ENCODE results near the gene DICER1. TPM values are rescaled to one million over a fixed set of nuclear protein-coding genes. Genes with fewer than 3 reads are reported as not detected.

The DICER1 gene
- total and polyA plus RNA-seq, 2 experiments from 2014 or later, result 21.4 to 59.2 TPM

DNA sequence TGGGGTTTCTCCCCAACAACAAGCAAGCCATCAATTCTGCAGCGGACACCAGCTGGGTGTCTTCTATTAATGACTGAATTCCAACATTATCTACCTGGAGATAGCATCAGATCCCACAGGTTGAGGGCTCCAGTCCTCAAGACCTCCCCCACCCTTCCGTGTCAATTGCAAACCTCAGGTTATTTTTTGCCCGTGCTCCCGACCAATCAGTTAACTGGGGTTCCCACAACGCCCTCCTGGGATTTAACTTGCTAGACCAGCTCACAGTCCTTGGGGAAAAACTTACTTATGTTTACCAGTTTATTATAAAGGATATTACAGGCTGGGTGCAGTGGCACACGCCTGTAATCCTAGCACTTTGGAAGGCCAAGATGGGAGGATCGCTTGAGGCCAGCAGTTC is 9.7 kb downstream of the DICER1 start (continued):
- TF ChIP-seq, protein P1, sequence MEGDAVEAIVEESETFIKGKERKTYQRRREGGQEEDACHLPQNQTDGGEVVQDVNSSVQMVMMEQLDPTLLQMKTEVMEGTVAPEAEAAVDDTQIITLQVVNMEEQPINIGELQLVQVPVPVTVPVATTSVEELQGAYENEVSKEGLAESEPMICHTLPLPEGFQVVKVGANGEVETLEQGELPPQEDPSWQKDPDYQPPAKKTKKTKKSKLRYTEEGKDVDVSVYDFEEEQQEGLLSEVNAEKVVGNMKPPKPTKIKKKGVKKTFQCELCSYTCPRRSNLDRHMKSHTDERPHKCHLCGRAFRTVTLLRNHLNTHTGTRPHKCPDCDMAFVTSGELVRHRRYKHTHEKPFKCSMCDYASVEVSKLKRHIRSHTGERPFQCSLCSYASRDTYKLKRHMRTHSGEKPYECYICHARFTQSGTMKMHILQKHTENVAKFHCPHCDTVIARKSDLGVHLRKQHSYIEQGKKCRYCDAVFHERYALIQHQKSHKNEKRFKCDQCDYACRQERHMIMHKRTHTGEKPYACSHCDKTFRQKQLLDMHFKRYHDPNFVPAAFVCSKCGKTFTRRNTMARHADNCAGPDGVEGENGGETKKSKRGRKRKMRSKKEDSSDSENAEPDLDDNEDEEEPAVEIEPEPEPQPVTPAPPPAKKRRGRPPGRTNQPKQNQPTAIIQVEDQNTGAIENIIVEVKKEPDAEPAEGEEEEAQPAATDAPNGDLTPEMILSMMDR (conservative IDR thresholded peaks at IDR 0.05; ENCODE audit: low read depth in 2 of 2), result no peak

DNA sequence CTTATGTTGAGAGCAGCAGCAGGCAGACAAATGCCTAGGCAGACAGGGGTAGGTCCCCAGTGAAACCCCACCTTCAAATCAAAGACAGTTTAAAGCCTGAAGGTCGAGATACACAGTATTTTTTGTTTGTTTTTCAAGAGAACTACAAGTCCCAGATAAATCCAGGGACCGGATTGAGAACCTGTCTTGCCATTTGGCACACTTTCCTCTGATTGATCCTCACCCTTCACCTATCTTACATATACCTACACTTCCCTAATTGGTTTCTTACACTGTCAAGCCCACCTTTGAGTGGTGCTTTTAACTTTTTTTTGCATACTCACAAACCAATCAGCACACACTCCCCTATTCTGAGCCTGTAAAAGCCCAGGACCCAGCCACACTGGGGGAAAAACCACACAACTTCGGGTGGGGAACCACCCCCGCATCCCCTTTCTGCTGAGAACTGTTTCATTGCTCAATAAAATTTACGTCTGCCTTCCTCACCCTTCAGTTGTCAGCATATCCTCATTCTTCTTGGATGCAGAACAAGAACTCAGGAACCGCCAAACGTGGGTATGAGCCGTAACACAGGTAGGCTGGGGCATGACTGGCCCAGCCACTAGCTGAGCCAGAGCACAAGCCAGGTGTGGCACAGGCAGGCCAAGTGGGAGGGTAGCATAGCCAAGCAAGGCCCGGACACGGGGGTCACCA is 11.1 kb downstream of the DICER1 start:
- Mint-ChIP-seq H3K4me3 (no peak overlapping the region), H3K27ac (peak overlapping the region; percentile 58)
- peak; percentile 45 for ATAC-seq
- TF ChIP-seq NANOG (IDR thresholded peaks at IDR 0.05; ENCODE audit: borderline replicate concordance), result no peak
- no peak for TF ChIP-seq EZH2 (IDR thresholded peaks at IDR 0.05; ENCODE audit: low read depth, unreplicated experiment)
- TF ChIP-seq, protein P2, sequence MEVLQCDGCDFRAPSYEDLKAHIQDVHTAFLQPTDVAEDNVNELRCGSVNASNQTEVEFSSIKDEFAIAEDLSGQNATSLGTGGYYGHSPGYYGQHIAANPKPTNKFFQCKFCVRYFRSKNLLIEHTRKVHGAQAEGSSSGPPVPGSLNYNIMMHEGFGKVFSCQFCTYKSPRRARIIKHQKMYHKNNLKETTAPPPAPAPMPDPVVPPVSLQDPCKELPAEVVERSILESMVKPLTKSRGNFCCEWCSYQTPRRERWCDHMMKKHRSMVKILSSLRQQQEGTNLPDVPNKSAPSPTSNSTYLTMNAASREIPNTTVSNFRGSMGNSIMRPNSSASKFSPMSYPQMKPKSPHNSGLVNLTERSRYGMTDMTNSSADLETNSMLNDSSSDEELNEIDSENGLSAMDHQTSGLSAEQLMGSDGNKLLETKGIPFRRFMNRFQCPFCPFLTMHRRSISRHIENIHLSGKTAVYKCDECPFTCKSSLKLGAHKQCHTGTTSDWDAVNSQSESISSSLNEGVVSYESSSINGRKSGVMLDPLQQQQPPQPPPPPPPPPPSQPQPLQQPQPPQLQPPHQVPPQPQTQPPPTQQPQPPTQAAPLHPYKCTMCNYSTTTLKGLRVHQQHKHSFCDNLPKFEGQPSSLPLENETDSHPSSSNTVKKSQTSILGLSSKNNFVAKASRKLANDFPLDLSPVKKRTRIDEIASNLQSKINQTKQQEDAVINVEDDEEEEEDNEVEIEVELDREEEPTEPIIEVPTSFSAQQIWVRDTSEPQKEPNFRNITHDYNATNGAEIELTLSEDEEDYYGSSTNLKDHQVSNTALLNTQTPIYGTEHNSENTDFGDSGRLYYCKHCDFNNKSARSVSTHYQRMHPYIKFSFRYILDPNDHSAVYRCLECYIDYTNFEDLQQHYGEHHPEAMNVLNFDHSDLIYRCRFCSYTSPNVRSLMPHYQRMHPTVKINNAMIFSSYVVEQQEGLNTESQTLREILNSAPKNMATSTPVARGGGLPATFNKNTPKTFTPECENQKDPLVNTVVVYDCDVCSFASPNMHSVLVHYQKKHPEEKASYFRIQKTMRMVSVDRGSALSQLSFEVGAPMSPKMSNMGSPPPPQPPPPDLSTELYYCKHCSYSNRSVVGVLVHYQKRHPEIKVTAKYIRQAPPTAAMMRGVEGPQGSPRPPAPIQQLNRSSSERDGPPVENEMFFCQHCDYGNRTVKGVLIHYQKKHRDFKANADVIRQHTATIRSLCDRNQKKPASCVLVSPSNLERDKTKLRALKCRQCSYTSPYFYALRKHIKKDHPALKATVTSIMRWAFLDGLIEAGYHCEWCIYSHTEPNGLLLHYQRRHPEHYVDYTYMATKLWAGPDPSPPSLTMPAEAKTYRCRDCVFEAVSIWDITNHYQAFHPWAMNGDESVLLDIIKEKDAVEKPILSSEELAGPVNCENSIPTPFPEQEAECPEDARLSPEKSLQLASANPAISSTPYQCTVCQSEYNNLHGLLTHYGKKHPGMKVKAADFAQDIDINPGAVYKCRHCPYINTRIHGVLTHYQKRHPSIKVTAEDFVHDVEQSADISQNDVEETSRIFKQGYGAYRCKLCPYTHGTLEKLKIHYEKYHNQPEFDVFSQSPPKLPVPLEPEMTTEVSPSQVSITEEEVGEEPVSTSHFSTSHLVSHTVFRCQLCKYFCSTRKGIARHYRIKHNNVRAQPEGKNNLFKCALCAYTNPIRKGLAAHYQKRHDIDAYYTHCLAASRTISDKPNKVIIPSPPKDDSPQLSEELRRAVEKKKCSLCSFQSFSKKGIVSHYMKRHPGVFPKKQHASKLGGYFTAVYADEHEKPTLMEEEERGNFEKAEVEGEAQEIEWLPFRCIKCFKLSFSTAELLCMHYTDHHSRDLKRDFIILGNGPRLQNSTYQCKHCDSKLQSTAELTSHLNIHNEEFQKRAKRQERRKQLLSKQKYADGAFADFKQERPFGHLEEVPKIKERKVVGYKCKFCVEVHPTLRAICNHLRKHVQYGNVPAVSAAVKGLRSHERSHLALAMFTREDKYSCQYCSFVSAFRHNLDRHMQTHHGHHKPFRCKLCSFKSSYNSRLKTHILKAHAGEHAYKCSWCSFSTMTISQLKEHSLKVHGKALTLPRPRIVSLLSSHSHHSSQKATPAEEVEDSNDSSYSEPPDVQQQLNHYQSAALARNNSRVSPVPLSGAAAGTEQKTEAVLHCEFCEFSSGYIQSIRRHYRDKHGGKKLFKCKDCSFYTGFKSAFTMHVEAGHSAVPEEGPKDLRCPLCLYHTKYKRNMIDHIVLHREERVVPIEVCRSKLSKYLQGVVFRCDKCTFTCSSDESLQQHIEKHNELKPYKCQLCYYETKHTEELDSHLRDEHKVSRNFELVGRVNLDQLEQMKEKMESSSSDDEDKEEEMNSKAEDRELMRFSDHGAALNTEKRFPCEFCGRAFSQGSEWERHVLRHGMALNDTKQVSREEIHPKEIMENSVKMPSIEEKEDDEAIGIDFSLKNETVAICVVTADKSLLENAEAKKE (CRISPR knock-in tag; IDR thresholded peaks at IDR 0.05), result no peak
- no peak for TF ChIP-seq ZNF331 (CRISPR knock-in tag; IDR thresholded peaks at IDR 0.05; ENCODE audit: low read depth)
- TF ChIP-seq, protein P3, sequence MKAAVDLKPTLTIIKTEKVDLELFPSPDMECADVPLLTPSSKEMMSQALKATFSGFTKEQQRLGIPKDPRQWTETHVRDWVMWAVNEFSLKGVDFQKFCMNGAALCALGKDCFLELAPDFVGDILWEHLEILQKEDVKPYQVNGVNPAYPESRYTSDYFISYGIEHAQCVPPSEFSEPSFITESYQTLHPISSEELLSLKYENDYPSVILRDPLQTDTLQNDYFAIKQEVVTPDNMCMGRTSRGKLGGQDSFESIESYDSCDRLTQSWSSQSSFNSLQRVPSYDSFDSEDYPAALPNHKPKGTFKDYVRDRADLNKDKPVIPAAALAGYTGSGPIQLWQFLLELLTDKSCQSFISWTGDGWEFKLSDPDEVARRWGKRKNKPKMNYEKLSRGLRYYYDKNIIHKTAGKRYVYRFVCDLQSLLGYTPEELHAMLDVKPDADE (IDR thresholded peaks at IDR 0.05), result no peak
- TF ChIP-seq STAT1 (IDR thresholded peaks at IDR 0.05; ENCODE audit: unreplicated experiment), result no peak
- no peak for TF ChIP-seq ZNF114 (CRISPR knock-in tag; IDR thresholded peaks at IDR 0.05)
- TF ChIP-seq, protein P1 (conservative IDR thresholded peaks at IDR 0.05; ENCODE audit: low read depth in 2 of 2), result no peak
- no peak for TF ChIP-seq JUNB (IDR thresholded peaks at IDR 0.05; ENCODE audit: unreplicated experiment)
- no peak for TF ChIP-seq POLR2AphosphoS5 (IDR thresholded peaks at IDR 0.05; ENCODE audit: low read depth)
- TF ChIP-seq EZH2phosphoT487 (IDR thresholded peaks at IDR 0.05; ENCODE audit: unreplicated experiment), result no peak
- no peak for TF ChIP-seq CREB1 (CRISPR knock-in tag; IDR thresholded peaks at IDR 0.05; ENCODE audit: low read depth)

More for the DNA sequence above, 11.1 kb downstream of the DICER1 start:
- no peaks in the 10 kb centered on the region for H3K36me3 ChIP-seq (ENCODE audit: insufficient read depth)
- H3K4me1 ChIP-seq (ENCODE audit: insufficient read depth), result peaks cover 57% of the 10 kb centered on the region
- no peaks in the 10 kb centered on the region for H3K9me2 ChIP-seq (ENCODE audit: insufficient read depth)
- Mint-ChIP-seq H3K27me3 (ENCODE audit: insufficient read depth, low read depth, poor library complexity) (no peaks in the 10 kb centered on the region), H3K4me1 (peaks cover 68% of the 10 kb centered on the region), H3K36me3 (ENCODE audit: low read depth) (peaks cover 23% of the 10 kb centered on the region; the same call in 2 of the 3 replicates), H3K9me3 (peaks cover 17% of the 10 kb centered on the region)
- no peaks in the 10 kb centered on the region for H3F3A ChIP-seq (replicated peaks; ENCODE audit: low read depth)
- DNase-seq (ENCODE audit: low spot score), result no peak
- H2AFZ ChIP-seq, result no peak overlapping the region
- no peaks in the 10 kb centered on the region; the same call in 1 of the 2 replicates for H4K20me1 ChIP-seq (replicated peaks; ENCODE audit: insufficient read depth)
- H3K4me2 ChIP-seq, result 0 out of 2 replicates have a peak overlapping the region, but pooled peaks have one; percentile 23
- H3K79me2 ChIP-seq (replicated peaks; ENCODE audit: insufficient read depth), result peaks cover 99% of the 10 kb centered on the region
- H3K27me3 ChIP-seq (ENCODE audit: insufficient read depth), result no peaks in the 10 kb centered on the region
- H3K27ac ChIP-seq (ENCODE audit: low read depth), result peak overlapping the region; percentile 45; the same call in 1 of the 2 replicates
- H3K4me3 ChIP-seq, result 0 out of 2 replicates have a peak overlapping the region, but pooled peaks have one; percentile 17
